Astrocyte (in vitro differentiated cells and primary cell): ENCODE data around the gene FRMPD2. TPM values are rescaled to one million over a fixed set of nuclear protein-coding genes. Genes with fewer than 3 reads are reported as not detected.

Experiments
- DNase-seq: peaks from one replicate; pipeline ENCODE4 v3.0.0-alpha.2; 2010; ENCODE audit warnings: low read depth
- FAIRE-seq: peaks from 2 replicates; lab custom pipeline; 2011; peaks lifted over from hg19 to GRCh38; lab: Jason Lieb, UNC
- H2AFZ ChIP-seq: 2 replicates; pipeline ENCODE4 v1.6.0; 2012; ENCODE audit warnings: low read depth, low read length, inconsistent platforms
- H3K27ac ChIP-seq: 2 replicates; pipeline ENCODE4 v1.5.1; 2011; ENCODE audit warnings: low read depth, low read length, inconsistent platforms
- H3K27me3 ChIP-seq: 2 replicates; pipeline ENCODE4 v1.6.0; 2011; ENCODE audit warnings: low read length, inconsistent platforms; ENCODE audit not compliant: insufficient read depth
- H3K36me3 ChIP-seq: 2 replicates; pipeline ENCODE4 v1.5.1; 2011; ENCODE audit warnings: low read length, inconsistent platforms; ENCODE audit not compliant: insufficient read depth
- H3K4me1 ChIP-seq: 2 replicates; pipeline ENCODE4 v1.5.1; 2011; ENCODE audit warnings: low read length, inconsistent platforms; ENCODE audit not compliant: insufficient read depth
- H3K4me2 ChIP-seq: 2 replicates; pipeline ENCODE4 v1.6.0; 2012; ENCODE audit warnings: low read length, inconsistent platforms
- H3K4me3 ChIP-seq: 2 replicates; pipeline ENCODE4 v1.5.1; 2011; ENCODE audit warnings: low read depth, mild to moderate bottlenecking, low read length, inconsistent platforms; ENCODE audit not compliant: insufficient read depth
- H3K79me2 ChIP-seq: 2 replicates; pipeline ENCODE4 v1.6.0; 2012; ENCODE audit warnings: mild to moderate bottlenecking, low read length, inconsistent platforms; ENCODE audit not compliant: insufficient read depth
- H3K9ac ChIP-seq: 2 replicates; pipeline ENCODE4 v1.6.0; 2012; ENCODE audit warnings: mild to moderate bottlenecking, low read length, inconsistent platforms
- H3K9me3 ChIP-seq: 2 replicates; pipeline ENCODE4 v1.5.1; 2012; ENCODE audit warnings: low read depth, mild to moderate bottlenecking, low read length, inconsistent platforms; ENCODE audit not compliant: insufficient read depth
- H4K20me1 ChIP-seq: 2 replicates; pipeline ENCODE4 v1.6.0; 2012; ENCODE audit warnings: low read length, inconsistent platforms; ENCODE audit not compliant: insufficient read depth
- H3K27ac Mint-ChIP-seq: one replicate; pipeline ENCODE4 v1.8.0; 2021; ENCODE audit warnings: mild to moderate bottlenecking, mixed read lengths; ENCODE audit not compliant: unreplicated experiment
- H3K27me3 Mint-ChIP-seq: one replicate; pipeline ENCODE4 v1.8.0; 2021; ENCODE audit warnings: low read depth, mixed read lengths; ENCODE audit not compliant: unreplicated experiment
- H3K36me3 Mint-ChIP-seq: one replicate; pipeline ENCODE4 v1.8.0; 2021; ENCODE audit warnings: low read depth, mixed read lengths; ENCODE audit not compliant: unreplicated experiment
- H3K4me1 Mint-ChIP-seq: one replicate; pipeline ENCODE4 v1.8.0; 2021; ENCODE audit warnings: low read depth, mixed read lengths; ENCODE audit not compliant: unreplicated experiment
- H3K4me3 Mint-ChIP-seq: one replicate; pipeline ENCODE4 v1.8.0; 2021; ENCODE audit warnings: mild to moderate bottlenecking, moderate library complexity, mixed read lengths; ENCODE audit not compliant: unreplicated experiment
- H3K9me3 Mint-ChIP-seq: one replicate; pipeline ENCODE4 v1.8.0; 2021; ENCODE audit warnings: mild to moderate bottlenecking, mixed read lengths; ENCODE audit not compliant: unreplicated experiment
- CTCF ChIP-seq: IDR thresholded peaks from 2 replicates; pipeline ENCODE4 v1.5.1; 2011; ENCODE audit warnings: low read depth, mild to moderate bottlenecking, inconsistent platforms, low read length, moderate library complexity; ENCODE audit not compliant: insufficient read depth
- EZH2 ChIP-seq: IDR thresholded peaks from 2 replicates; pipeline ENCODE4 v1.6.1; 2012; ENCODE audit warnings: mild to moderate bottlenecking, low read length, inconsistent platforms; ENCODE audit not compliant: insufficient read depth
- total RNA-seq: library from RNA; stranded (reverse); gene quantifications from 2 replicates; pipeline ENCODE4 v1.2.1, GENCODE V29; 2021

Gene FRMPD2
- total RNA-seq, 1 donor from 2014 or later: 0.39 TPM

GRCh38 chr10:48309711-48310226 lies 35.3 kb upstream of the FRMPD2 start:
- peak; percentile 81 for FAIRE-seq
- Histone ChIP-seq H3K79me2 (peaks cover 79% of the 10 kb centered on the region), H3K9ac (no peak overlapping the region), H2AFZ (no peak overlapping the region), H3K27ac (peak overlapping the region; percentile 6), H3K4me1 (peaks cover 13% of the 10 kb centered on the region), H3K4me2 (peak overlapping the region; percentile 65), H3K9me3 (no peaks in the 10 kb centered on the region), H4K20me1 (peaks cover 71% of the 10 kb centered on the region), H3K4me3 (peak overlapping the region; percentile 7), H3K27me3 (no peaks in the 10 kb centered on the region), H3K36me3 (no peaks in the 10 kb centered on the region)
- Mint-ChIP-seq H3K27ac (no peak overlapping the region), H3K36me3 (no peaks in the 10 kb centered on the region), H3K4me3 (peak overlapping the region; percentile 2), H3K4me1 (peaks cover 14% of the 10 kb centered on the region), H3K27me3 (no peaks in the 10 kb centered on the region), H3K9me3 (no peaks in the 10 kb centered on the region)
- peak; percentile 84 for DNase-seq
- no peak for TF ChIP-seq EZH2

- Histone ChIP-seq H3K9me3 (no peaks in the 10 kb centered on the region), H3K4me3 (peak overlapping the region; percentile 85), H3K27ac (peak overlapping the region; percentile 86), H3K4me2 (peak overlapping the region; percentile 98), H3K4me1 (peaks cover 13% of the 10 kb centered on the region), H4K20me1 (peaks cover 54% of the 10 kb centered on the region), H3K27me3 (no peaks in the 10 kb centered on the region), H3K36me3 (no peaks in the 10 kb centered on the region), H3K79me2 (peaks cover 58% of the 10 kb centered on the region), H2AFZ (no peak overlapping the region), H3K9ac (peak overlapping the region; percentile 94)
- Mint-ChIP-seq H3K9me3 (no peaks in the 10 kb centered on the region), H3K36me3 (no peaks in the 10 kb centered on the region), H3K27me3 (peaks cover 11% of the 10 kb centered on the region), H3K4me3 (peak overlapping the region; percentile 86), H3K4me1 (peaks cover 14% of the 10 kb centered on the region), H3K27ac (peak overlapping the region; percentile 13)
- DNase-seq (no peak), FAIRE-seq (no peak)
- TF ChIP-seq CTCF: no peak
- TF ChIP-seq EZH2: no peak
Measured at GRCh38 chr10:48307711-48308018, 33.2 kb upstream of the FRMPD2 start.

- no peaks in the 10 kb centered on the region for H3K27me3 ChIP-seq
- no peak for TF ChIP-seq CTCF
- TF ChIP-seq EZH2: no peak
- H3K36me3 Mint-ChIP-seq: no peaks in the 10 kb centered on the region
- H4K20me1 ChIP-seq: peaks cover 48% of the 10 kb centered on the region
- peaks cover 13% of the 10 kb centered on the region for H3K4me1 ChIP-seq
- peak overlapping the region; percentile 85 for H3K4me3 ChIP-seq
- H3K9me3 ChIP-seq: no peaks in the 10 kb centered on the region
- peak overlapping the region; percentile 98 for H3K4me2 ChIP-seq
- no peaks in the 10 kb centered on the region for H3K9me3 Mint-ChIP-seq
- H3K4me1 Mint-ChIP-seq: peaks cover 14% of the 10 kb centered on the region
- H2AFZ ChIP-seq: peak overlapping the region; percentile 67
- H3K4me3 Mint-ChIP-seq: peak overlapping the region; percentile 86
- peaks cover 52% of the 10 kb centered on the region for H3K79me2 ChIP-seq
- peak overlapping the region; percentile 13 for H3K27ac Mint-ChIP-seq
- DNase-seq: peak; percentile 36
- peak overlapping the region; percentile 94 for H3K9ac ChIP-seq
- peaks cover 12% of the 10 kb centered on the region for H3K27me3 Mint-ChIP-seq
- no peaks in the 10 kb centered on the region for H3K36me3 ChIP-seq
- H3K27ac ChIP-seq: peak overlapping the region; percentile 86
- no peak for FAIRE-seq
Measured at GRCh38 chr10:48306870-48307710, 32.6 kb upstream of the FRMPD2 start.
